ENCODE measurements around the gene KLHDC10.
"Not testable (repeated sequence)": the region's sequence is repeated elsewhere in the genome, so short reads cannot be mapped to it uniquely, and the experiment has no call there.

The KLHDC10 gene, protein sequence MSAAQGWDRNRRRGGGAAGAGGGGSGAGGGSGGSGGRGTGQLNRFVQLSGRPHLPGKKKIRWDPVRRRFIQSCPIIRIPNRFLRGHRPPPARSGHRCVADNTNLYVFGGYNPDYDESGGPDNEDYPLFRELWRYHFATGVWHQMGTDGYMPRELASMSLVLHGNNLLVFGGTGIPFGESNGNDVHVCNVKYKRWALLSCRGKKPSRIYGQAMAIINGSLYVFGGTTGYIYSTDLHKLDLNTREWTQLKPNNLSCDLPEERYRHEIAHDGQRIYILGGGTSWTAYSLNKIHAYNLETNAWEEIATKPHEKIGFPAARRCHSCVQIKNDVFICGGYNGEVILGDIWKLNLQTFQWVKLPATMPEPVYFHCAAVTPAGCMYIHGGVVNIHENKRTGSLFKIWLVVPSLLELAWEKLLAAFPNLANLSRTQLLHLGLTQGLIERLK

DNA sequence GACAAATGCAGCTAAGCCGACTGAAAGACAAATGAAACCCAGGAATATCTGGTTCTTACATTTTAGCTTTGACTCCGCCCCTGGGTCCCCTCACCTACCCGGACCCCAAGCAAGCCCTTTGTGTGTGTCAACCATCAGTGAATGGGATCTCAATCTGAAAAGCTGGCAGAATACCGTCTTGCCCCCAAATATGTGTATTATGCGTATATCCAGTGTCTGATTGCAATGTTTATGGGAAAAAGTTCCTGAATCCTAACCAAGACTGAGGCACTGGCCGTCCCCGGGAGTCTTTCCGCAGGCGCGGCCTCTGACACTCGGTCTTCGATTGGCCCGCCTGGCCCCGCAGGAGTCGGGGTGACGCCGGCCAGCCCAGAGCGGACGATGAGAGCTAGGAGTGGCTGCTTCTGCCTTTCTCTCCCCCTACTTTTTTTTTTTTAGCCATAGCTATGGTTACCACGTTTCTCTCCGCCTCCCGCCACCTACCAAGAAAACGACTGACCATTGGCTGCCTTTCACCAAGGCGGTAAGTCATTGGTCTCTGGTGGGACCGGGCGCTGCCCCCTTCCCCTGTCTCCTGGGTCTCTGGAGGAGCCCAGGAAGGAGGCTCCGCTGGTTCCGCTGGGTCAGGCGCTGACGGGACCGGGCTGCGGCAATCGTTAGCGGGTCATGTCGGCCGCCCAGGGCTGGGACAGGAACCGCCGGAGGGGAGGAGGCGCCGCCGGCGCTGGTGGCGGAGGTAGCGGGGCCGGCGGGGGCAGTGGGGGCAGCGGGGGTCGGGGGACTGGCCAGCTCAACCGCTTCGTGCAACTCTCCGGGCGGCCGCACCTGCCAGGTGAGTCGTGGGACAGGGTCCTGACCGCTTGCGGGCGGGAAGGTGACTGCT is at the start of gene KLHDC10:
Gene KLHDC10 (plus strand): TSS at position 557 of the 883 bp plus-strand sequence. CDS start 110 bp downstream, at position 667.
- DNase-seq (ENCODE audit: low spot score): peak; percentile 98

DNA sequence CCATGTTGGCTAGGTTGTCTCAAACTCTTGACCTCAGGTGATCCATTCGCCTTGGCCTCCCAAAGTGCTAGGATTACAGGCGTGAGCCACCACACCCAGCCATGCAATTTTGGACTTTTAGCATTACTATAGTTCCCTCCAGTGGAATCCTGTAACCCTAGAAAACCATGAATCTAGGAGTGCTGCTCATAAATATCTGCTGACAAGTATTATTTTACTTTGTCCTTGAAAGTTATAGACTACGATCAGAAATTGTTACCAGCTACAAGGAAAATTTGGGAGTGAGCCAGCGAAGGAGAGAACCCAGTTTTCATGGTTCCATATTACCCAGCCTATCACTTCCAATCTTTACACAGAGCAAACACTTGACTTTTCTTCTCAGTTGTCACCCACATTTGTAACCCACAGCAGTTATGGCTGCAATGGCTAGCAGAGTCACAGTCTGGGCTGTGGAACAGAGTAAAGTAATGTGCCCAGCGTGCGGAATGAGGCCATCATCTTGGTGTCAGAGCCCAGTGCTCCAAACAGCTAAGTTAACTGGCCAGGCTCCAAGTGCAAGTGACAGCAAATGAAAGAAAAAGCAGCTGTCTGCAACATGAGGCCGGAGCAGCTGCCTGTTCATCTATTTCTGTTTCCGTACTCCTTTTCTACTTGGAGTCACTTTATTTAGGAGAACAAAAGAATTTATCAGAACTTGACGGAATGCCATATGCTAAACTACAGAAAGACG is 49.1 kb upstream of the KLHDC10 start:
- no peak for DNase-seq (ENCODE audit: low spot score)

DNA sequence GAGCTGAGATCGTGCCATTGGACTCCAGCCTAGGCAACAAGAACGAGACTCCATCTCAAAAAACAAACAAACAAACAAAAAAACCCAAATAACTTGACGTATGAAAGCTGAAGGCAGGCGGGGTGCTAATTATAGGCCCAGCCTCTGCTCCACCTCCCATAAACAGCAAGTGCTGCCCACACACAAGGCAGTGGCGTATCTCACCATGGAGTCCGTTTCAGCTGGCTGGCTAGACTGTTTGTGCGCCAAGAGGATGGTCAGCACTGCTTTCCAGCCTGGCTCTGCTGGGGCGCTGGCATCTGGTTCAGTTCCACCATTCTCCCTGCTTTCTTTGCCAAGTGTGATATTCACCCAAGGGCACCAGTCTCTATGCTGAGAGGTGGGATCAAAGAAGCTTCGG is 48.2 kb upstream of the KLHDC10 start:
- no peak for DNase-seq (ENCODE audit: low spot score)

DNA sequence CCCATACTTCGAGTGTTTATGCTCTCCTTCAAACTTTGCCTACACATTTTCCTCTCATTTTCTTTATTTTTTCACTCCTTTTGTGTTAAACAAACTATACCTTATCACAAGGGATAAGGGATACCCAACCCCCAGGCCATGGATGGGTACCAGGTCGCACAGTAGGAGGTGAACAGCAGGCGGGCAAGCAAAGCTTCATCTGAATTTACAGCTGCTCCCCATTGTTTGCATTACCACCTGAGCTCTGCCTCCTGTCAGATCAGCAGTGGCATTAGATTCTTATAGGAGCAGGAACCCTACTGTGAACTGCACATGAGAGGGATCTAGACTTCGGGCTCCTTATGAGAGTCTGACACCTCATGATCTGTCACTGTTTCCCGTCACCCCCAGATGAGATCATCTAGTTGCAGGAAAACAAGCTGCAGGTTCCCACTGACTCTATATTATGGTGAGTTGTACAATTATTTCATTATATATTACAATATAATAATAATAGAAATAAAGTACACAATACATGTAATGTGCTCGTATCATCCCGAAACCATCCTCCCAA is 47.6 kb upstream of the KLHDC10 start:
- no peak for DNase-seq (ENCODE audit: low spot score)

DNA sequence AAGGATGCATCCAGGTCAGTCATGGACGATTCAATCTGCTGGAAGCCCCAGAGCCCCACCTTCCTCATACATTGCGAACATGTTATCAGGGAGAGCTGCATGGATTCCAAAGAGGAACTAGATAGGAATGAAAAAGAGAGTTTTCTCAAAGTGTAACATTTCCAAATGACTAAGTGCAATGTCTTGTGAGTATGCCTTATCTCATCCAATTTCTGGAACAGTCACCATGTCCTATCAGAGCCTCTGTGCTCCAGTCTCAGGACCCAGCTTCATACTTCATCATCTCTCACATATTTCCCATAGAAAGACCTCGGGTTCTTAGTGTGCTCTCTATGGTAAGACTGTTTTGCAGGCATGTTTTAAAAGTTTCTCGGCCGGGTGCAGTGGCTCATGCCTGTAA is 45.9 kb upstream of the KLHDC10 start:
- no peak for DNase-seq (ENCODE audit: low spot score)

DNA sequence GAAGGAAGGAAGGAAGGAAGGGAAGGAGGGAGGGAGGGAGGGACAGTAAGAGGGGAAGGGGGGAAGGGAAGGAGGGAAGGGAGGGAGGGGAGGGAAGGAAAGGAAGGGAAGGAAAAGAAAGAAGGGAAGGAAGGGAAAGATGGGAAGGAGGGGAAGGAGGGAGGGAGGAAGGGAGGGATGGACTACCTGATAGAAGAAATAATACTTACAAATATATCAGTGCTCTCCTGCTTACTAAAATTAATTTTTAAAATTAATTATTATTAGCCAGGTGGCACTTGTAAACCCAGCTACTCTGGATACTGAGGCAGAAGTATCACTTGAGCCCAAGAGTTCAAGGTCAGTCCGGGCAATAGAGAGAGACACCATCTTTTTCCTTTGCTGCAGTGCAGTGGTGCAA is 37.6 kb upstream of the KLHDC10 start:
- DNase-seq (ENCODE audit: low spot score): no peak

DNA sequence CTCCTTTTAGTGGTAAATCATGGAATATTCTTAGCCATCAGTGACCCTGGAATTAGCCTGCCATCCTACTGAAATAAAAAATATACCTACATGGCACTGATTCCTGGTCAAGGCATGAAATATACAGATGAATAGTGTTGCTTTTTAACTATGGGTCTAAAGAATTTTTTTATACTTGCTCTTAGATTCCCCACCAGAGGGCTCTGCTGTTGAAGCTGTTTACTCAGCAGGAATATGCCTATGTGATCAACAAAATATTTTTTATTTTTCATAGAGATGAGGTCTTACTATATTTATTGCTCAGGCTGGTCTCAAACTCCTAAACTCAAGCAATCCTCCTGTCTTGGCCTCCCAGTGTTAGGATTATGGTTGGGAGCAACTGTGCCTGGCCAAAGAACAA is 32.6 kb upstream of the KLHDC10 start:
- no peak for DNase-seq (ENCODE audit: low spot score)

DNA sequence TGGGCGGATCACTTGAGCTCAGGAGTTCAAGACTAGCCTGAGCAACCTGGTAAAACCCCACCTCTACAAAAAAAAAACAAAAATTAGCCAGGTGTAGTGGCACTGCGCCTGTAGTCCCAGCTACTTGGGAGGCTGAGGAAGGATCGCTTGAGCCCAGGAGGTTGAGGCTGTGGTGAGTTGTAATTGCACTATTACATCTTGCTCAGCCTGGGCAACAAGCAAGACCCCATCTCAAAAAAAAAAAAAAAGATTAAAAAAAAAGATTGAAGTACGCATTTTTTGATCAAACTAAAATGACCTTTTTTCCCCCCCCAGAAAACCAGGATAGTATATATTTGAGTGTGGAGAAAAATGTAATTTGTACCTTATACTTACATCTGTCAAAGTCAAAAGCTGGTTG is 29.8 kb upstream of the KLHDC10 start:
- DNase-seq (ENCODE audit: low spot score): no peak

DNA sequence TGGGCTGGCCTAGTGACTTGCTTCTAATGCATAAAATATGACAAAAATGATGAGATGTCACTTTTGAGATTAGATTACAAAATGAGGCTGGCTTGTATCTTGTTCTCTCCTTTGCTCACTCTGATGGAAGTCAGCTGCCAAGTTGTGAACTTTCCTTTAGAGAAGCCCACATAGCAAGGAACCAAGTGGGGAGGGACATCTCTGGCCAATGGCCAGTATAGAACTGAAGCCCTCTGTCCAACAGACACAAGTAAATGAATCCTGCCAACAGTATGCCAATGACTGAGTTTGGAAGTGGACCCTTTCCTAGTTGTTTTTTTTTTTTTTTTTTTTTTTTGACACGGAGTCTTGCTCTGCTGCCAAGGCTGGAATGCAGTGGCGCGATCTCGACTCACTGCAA is 22.5 kb upstream of the KLHDC10 start:
- DNase-seq (ENCODE audit: low spot score): no peak

DNA sequence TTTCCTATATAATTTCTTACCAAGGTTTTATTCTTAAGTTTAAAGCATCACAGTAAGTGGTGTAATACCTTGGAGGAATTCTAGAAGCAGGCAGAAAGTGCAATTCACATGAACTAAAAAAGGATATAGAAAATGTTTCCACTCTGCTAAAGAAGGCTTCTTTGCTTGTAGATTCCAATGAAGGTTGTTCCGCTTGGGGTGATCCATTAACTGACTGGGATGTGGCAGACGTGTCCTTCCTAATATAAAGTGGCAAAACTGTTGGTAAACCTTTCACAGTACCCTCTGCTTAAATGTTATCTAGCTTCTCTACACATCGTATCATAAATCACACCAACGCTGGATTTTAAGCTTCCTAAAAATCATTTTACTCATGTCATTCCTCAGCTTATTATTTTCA is 21.4 kb upstream of the KLHDC10 start:
- no peak for DNase-seq (ENCODE audit: low spot score)

DNA sequence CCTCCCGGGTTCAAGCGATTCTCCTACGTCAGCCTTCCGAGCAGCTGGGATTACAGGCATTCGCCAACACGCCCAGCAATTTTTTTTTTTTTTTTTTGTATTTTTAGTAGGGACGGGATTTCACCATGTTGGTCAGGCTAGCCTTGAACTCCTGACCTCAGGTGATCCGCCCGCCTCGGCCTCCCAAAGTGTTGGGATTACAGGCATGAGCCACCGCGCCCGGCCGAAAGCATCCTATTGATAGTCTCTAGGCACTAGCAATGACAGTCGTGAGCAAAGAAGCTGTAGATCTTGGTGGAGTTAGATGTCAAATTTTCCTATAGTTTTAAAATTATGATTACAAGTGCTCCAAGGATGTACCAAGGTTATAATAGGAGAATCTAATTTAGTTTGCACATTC is 18.1 kb upstream of the KLHDC10 start:
- not testable (repeated sequence) for DNase-seq (ENCODE audit: low spot score)

DNA sequence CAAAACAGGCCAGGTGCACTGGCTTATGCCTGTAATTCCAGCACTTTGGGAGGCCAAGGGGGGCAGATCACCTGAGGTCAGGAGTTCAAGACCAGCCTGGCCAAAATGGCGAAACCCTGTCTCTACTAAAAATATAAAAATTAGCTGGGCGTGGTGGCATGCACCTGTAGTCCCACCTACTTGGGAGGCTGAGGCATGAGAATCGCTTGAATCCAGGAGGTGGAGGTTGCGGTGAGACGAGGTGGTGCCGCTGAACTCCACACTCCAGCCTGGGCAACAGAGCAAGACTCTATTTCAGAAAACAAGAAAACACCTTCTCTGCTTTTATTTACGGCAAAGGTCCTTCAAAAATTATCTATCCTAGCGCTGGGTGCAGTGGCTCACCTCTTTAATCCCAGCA is 15.1 kb upstream of the KLHDC10 start:
- not testable (repeated sequence) for DNase-seq (ENCODE audit: low spot score)

DNA sequence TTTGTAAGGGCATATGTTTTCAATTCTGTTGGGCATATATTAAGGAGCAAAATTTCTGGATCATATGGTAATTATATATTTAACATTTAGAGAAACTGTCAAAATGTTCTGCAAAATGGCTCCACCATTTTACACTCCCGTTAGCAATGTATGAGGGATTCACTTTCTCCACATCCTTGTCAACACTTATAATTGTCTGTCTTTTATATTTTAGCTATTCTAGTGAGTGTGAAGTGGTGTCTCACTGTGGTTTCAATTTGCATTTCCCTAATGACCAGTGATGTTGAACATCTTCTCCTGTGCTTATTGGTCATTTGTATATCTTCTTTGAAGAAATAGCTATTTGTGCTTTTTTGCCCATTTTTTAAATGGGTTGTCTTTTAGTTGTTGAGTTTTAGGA is 8.1 kb upstream of the KLHDC10 start:
- DNase-seq (ENCODE audit: low spot score): no peak

DNA sequence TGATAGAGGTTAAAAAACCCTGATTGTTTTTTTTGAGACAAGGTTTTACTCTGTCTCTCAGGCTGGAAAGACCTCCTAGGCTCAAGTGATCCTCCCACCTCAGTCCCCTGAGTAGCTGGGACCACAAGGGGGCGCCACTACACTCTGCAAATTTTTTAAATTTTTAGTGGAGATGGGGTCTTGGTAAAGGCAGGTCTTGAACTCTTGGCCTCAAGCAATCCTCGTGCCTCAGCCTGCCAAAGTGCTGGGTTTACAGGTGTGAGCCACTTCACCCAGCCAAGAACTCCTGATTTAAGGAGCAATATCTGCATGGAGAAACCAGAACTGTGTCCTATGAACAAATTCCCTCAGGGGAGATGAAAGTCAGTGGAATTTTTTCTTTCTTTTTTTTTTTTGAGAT is 7.3 kb upstream of the KLHDC10 start:
- DNase-seq (ENCODE audit: low spot score): peak; percentile 17

DNA sequence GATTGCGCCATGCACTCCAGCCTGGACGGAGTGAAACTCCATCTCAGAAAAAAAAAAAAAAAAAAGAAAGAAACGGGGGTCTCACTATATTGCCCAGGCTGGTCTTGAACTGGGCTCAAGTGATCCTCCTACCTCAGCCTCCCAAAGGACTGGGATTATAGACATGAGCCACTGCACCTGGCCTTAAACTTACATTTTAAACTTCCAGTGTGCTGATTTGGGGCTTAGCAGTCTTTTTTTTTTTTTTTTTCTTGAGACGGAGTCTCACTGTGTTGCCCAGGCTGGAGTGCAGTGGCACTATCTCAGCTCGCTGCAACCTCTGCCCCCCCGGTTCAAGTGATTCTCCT is 5.8 kb upstream of the KLHDC10 start:
- not testable (repeated sequence) for DNase-seq (ENCODE audit: low spot score)

DNA sequence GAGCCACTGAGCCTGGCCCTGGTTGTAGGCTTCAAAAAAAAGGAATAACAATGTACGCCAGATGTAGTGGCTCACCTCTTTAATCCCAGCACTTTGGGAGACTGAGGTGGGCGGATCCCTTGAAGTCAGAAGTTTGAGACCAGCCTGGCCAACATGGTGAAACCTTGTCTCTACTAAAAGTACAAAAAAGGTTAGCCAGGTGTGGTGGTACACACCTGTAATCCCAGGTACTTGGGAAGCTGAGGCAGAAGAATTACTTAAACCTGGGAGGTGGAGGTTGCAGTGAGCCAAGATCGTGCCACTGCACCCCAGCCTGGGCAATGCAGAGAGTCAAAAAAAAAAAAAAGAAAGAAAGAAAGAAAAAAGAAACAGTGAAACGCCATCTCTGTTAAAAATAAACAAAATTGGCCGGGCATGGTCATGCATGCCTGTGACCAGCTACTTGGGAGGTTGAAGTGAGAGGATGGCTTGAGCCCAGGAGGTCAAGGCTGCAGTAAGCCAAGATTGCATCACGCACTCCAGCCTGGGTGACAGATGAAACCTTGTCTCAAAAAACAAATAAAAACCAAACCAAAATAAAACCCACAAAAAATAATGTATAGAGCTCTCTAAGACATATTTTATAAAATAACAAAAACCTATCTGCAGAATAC is 4.7 kb upstream of the KLHDC10 start:
- DNase-seq (ENCODE audit: low spot score): no peak

DNA sequence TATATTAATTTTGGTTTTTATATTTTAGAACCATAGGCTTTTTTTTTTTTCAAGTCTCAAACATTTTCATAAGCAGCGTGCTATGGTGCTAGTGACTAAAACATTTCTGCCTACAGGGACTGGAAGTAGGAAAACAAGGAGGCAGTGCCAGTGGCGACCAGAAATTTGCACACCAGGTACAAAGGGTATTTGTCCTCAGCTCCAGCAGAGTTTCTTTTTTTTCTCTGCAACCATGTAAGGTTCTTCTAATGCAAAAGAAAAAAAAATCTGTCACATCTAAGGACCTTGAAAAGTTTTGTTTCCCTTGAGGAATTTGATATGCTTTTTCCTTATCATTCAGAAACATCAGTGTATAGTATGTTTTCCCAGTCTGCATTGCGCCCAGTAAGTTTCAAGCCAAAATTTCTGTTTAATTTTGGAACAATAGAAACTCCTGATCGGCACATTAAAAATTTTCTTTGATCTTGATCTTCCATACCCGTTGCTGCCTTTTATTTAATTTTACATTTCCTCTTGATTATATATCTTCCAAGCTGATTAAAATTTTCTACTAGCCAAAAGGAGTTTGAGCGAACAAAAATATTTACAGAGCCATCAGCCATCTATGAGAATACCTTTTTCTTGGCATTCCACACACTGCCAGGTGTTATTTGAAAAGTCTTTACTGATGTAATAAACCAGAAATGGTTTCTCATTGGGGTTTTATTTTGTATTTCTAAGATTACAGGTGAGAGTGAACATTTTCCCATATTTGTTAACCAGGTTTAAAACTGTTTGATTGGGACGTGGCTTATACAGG is 956 bp upstream of the KLHDC10 start:
- no peak for DNase-seq (ENCODE audit: low spot score)

DNA sequence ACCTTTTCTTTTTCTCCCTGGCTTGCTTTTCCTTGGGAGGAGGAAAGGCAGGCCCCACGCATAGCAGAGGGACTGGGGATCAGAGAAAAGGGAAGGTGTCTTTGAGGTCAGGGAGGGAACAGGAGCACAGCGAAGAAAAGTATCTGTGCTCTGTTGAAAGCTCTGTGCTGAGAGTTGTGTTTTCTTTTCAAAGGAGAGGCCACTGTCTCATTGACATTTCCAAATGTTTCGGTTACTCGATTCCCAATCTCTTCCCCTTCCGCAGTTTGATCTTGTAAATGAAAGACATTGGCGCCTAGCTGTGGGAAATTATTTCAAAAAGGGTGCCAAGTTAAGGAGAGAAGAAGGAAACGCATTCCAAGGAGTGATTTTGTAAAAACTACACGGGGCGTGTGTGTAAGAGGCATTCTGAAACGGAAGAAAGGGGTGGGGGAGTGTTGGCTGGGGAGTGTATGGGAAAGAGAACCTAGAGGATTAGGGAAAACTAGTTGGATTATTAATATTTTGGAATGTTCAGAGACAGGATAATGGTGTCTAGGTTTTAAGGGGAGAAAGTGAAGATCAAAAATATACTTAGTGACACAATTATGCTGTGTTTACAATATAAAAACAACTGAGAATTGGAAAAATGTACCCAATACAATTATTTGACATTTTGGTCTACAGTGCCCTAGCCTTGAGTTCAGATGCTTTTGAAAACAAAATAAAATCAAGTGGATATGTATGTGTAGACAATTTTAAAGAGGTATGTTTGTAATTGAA is 708 bp downstream of the KLHDC10 start:
- no peak for DNase-seq (ENCODE audit: low spot score)

DNA sequence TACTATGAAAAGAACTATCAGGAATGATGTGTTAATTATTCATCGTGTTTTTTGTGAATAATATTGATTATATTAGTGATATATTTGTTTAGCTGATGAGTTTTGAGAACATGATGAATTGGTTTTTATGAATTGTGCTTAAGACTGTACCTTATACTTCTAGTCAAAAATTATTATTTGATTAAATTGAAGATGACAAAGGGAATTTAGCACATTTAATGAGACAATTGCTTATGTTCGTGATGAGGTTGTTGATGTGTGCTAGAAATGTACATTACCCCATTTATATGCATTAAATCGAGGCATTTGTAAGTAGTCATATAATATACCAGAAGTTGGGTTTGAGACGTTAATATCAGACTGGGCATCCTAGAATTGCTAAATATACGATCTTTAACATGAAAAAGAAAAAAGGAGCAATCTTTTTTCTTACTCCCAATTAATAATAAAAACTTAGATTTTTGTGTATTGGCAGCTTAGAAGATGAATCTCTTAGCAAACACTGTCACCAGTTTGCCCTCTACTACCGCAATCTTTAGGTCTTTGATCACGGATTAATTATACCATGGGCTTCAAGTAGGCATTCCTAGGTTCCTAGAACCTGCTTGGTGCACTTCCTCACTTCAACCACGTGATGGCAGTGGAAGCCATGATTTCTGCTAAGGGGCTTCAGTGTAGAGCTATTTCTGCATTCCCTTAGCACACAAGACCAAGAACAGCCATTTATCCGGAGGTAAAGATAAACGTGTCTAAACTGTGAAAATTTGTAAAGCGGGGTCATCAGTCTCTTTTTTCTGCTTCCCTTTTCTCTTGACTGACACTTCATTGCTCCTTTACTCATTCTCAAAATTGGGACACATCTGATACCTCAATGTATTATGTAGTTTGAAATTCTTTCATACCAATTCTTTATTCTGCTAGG is 1.6 kb downstream of the KLHDC10 start:
- peak; percentile 75 for DNase-seq (ENCODE audit: low spot score)
